ENCODE results near the gene PURA. TPM values are rescaled to one million over a fixed set of nuclear protein-coding genes. Genes with fewer than 3 reads are reported as not detected.

The PURA gene
- total and polyA plus RNA-seq, 2 of the 13 experiments (the other 11 are each of a cell fraction or from before 2014, with no cell fraction given) = 2.0 to 5.0 TPM

DNA sequence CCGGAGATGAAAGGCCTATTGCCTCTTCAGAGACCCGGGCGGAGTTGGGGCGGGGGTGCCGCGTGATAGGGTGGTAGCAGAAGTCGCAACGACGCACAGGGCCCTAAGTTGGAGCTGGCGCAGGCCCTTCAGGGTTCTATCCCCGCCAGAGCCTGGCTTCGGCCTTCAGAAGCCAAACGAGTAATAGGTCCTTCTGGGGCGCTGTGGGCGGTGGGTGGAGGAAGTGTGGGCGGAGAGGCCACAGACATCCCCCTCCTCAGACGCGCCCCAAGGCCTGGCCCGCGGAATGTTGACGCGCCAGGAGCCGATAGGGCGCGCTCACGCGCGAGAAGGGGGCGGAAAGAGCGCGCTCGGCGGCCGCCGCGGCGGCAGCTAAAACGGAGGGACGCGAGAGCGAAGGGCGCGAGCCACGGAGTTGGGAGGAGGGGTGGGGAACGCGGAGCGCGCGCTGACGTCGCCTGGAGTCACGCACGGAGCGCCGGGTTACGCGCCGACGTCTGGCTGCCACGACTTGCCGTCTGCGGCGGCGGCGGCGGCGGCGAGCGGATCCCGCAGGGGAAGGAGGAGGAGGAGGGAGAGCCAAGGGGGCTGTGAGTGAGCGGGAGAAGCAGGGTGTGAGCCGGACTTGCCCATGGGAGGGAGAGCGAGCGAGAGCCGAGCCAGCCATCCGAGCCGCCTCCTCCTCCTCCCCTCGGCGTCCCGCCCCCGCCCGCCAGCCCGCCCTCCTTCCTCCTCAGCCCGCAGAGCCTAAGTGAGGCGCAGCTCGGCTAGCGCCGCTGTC lies 6.4 kb upstream of the PURA start (continued):
- no peak for TF ChIP-seq ZNF646 (CRISPR knock-in tag; IDR thresholded peaks at IDR 0.05)
- TF ChIP-seq ZNF589 (CRISPR knock-in tag; conservative IDR thresholded peaks at IDR 0.05) = peak; percentile 85; the same call in 1 of the 2 replicates
- TF ChIP-seq MTA1 (CRISPR knock-in tag; IDR thresholded peaks at IDR 0.05; ENCODE audit: borderline replicate concordance) = peak; percentile 90; the same call in 1 of the 2 replicates
- peak; percentile 57 for TF ChIP-seq AGO2 (optimal IDR thresholded peaks at IDR 0.05; ENCODE audit: low read depth, low read length)
- peak; percentile 23; the same call in 1 of the 2 replicates for TF ChIP-seq ZNF652 (CRISPR knock-in tag; IDR thresholded peaks at IDR 0.05; ENCODE audit: borderline replicate concordance, low read depth)
- no peak for TF ChIP-seq CBX2 (IDR thresholded peaks at IDR 0.05; ENCODE audit: low read depth, low read length)
- TF ChIP-seq CBX2 (CRISPR knock-in tag; IDR thresholded peaks at IDR 0.05; ENCODE audit: low read depth) = no peak
- TF ChIP-seq, protein P1, sequence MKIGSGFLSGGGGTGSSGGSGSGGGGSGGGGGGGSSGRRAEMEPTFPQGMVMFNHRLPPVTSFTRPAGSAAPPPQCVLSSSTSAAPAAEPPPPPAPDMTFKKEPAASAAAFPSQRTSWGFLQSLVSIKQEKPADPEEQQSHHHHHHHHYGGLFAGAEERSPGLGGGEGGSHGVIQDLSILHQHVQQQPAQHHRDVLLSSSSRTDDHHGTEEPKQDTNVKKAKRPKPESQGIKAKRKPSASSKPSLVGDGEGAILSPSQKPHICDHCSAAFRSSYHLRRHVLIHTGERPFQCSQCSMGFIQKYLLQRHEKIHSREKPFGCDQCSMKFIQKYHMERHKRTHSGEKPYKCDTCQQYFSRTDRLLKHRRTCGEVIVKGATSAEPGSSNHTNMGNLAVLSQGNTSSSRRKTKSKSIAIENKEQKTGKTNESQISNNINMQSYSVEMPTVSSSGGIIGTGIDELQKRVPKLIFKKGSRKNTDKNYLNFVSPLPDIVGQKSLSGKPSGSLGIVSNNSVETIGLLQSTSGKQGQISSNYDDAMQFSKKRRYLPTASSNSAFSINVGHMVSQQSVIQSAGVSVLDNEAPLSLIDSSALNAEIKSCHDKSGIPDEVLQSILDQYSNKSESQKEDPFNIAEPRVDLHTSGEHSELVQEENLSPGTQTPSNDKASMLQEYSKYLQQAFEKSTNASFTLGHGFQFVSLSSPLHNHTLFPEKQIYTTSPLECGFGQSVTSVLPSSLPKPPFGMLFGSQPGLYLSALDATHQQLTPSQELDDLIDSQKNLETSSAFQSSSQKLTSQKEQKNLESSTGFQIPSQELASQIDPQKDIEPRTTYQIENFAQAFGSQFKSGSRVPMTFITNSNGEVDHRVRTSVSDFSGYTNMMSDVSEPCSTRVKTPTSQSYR (CRISPR knock-in tag; IDR thresholded peaks at IDR 0.05; ENCODE audit: borderline replicate concordance) = peak; percentile 63; the same call in 1 of the 2 replicates
- TF ChIP-seq, protein P2, sequence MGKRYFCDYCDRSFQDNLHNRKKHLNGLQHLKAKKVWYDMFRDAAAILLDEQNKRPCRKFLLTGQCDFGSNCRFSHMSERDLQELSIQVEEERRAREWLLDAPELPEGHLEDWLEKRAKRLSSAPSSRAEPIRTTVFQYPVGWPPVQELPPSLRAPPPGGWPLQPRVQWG (CRISPR knock-in tag; IDR thresholded peaks at IDR 0.05; ENCODE audit: borderline replicate concordance, low read depth) = no peak
- peak; percentile 19; the same call in 1 of the 2 replicates for TF ChIP-seq NR0B2 (CRISPR knock-in tag; IDR thresholded peaks at IDR 0.05)
- peak; percentile 83 for TF ChIP-seq POLR2G (IDR thresholded peaks at IDR 0.05; ENCODE audit: low read depth, low read length)
- TF ChIP-seq ETV5 (CRISPR knock-in tag; IDR thresholded peaks at IDR 0.05; ENCODE audit: borderline replicate concordance) = 0 out of 2 replicates have a peak, but pooled peaks have one; percentile 41
- TF ChIP-seq ARHGAP35 (CRISPR knock-in tag; IDR thresholded peaks at IDR 0.05; ENCODE audit: borderline replicate concordance) = peak; percentile 58; the same call in 1 of the 2 replicates
- no peak for TF ChIP-seq ZNF775 (CRISPR knock-in tag; IDR thresholded peaks at IDR 0.05; ENCODE audit: borderline replicate concordance)
- TF ChIP-seq AHR (CRISPR knock-in tag; IDR thresholded peaks at IDR 0.05) = peak; percentile 62; the same call in 1 of the 2 replicates
- no peak for TF ChIP-seq ZNF432 (CRISPR knock-in tag; IDR thresholded peaks at IDR 0.05; ENCODE audit: borderline replicate concordance)
